ENCODE data around the gene FKBP1B. TPM values are rescaled to one million over a fixed set of nuclear protein-coding genes. Genes with fewer than 3 reads are reported as not detected.

FKBP1B gene
- total and polyA plus RNA-seq, 2 donors (not counting 1 experiment from before 2014, with no cell fraction given): 11.9 to 12.1 TPM

DNA sequence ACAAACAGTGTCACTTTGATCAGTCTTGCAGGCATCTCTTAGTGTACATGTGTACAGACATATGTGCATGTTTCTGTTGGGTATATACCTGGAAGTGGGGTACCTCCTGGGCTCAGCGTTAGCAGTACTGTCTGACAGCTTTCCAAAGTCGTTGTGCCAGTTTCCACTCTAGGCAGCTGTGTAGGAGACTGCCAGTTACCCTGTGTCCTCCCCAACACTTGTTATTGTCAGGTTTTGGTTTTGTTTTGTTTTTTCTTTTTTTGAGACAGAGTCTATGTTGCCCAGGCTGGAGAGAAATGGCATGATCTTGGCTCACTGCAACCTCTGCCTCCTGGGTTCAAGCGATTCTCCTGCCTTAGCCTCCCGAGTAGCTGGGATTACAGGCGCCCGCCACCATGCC, 6.2 kb downstream of the FKBP1B start:
- H3K79me2 ChIP-seq (ENCODE audit: control insufficient read depth, insufficient read depth, low read length): no peaks in the 10 kb centered on the region
- H3K4me1 ChIP-seq (ENCODE audit: control insufficient read depth, extremely low read depth, insufficient read depth, low read length): no peaks in the 10 kb centered on the region
- no peak overlapping the region for H3K4me3 ChIP-seq (replicated peaks in 1 of 4; ENCODE audit: control extremely low read depth in 1 of 4, insufficient read depth in 1 of 4, low read depth in 3 of 4, low read length in 4 of 4)
- no peak overlapping the region for H3K4me2 ChIP-seq (ENCODE audit: extremely low read depth, insufficient read depth, low read length)
- no peak overlapping the region for H3K9ac ChIP-seq (ENCODE audit: insufficient read depth, low read length)
- H3K9me3 ChIP-seq (ENCODE audit: control insufficient read depth, insufficient read depth, low read depth, low read length): no peaks in the 10 kb centered on the region
- H2AFZ ChIP-seq (ENCODE audit: low read length): no peak overlapping the region
- no peak overlapping the region for H3K27ac ChIP-seq (ENCODE audit: insufficient read depth, low read length)
- no peaks in the 10 kb centered on the region for H3K36me3 ChIP-seq (ENCODE audit: control insufficient read depth, insufficient read depth, low read length)
- DNase-seq (ENCODE audit: low read depth in 2 of 2): no peak
- H4K20me1 ChIP-seq (ENCODE audit: control insufficient read depth, extremely low read depth, insufficient read depth, low read length): no peaks in the 10 kb centered on the region
- TF ChIP-seq, protein P1, sequence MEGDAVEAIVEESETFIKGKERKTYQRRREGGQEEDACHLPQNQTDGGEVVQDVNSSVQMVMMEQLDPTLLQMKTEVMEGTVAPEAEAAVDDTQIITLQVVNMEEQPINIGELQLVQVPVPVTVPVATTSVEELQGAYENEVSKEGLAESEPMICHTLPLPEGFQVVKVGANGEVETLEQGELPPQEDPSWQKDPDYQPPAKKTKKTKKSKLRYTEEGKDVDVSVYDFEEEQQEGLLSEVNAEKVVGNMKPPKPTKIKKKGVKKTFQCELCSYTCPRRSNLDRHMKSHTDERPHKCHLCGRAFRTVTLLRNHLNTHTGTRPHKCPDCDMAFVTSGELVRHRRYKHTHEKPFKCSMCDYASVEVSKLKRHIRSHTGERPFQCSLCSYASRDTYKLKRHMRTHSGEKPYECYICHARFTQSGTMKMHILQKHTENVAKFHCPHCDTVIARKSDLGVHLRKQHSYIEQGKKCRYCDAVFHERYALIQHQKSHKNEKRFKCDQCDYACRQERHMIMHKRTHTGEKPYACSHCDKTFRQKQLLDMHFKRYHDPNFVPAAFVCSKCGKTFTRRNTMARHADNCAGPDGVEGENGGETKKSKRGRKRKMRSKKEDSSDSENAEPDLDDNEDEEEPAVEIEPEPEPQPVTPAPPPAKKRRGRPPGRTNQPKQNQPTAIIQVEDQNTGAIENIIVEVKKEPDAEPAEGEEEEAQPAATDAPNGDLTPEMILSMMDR (conservative IDR thresholded peaks at IDR 0.05 in 1 of 2, IDR thresholded peaks at IDR 0.05 in 1 of 2; ENCODE audit: low read depth in 1 of 2, low read length in 2 of 2): no peak
- no peak for TF ChIP-seq EZH2 (IDR thresholded peaks at IDR 0.05; ENCODE audit: low read length, missing control alignments)
- H3K27me3 ChIP-seq (ENCODE audit: control insufficient read depth, insufficient read depth, low read length): no peaks in the 10 kb centered on the region

DNA sequence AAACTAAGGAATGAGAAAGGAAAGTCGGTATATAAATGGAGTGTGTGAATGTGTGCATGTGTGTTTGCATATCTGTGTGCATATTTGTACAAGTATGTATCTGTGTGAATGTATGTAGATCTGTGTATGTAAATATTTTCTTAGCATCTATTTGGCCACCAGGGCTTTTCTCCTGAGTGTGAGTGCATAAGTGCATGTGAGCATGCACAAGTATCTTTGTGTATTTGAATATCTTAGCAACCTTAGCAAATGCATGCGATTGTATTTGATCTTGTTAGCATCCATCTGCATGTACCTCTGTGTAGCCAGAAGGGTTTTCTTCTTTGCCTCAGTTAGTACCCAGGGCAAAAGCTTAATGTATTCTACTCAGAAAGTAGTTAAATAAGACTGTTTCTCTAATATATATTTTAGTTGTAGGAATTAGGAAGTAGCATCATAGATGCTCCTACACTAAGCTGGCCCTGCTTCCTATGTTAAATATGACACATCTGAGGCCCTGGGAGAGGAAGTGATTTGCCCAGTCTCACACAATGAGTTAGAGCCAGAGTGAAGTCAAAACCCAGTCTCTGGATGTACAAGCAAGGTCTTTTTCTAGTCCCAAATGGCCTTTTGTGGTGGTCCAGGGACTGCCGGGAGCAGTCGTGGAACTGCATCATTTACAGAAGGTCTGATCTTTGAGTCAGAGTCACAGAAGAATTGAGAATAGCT, 9.2 kb downstream of the FKBP1B start:
- Histone ChIP-seq H3K4me2 (ENCODE audit: extremely low read depth, insufficient read depth, low read length) (no peak overlapping the region), H3K9ac (ENCODE audit: insufficient read depth, low read length) (no peak overlapping the region), H3K27ac (ENCODE audit: insufficient read depth, low read length) (no peak overlapping the region), H3K4me3 (replicated peaks in 1 of 4; ENCODE audit: control extremely low read depth in 1 of 4, insufficient read depth in 1 of 4, low read depth in 3 of 4, low read length in 4 of 4) (no peak overlapping the region), H3K9me3 (ENCODE audit: control insufficient read depth, insufficient read depth, low read depth, low read length) (no peaks in the 10 kb centered on the region), H3K27me3 (ENCODE audit: control insufficient read depth, insufficient read depth, low read length) (no peaks in the 10 kb centered on the region), H3K79me2 (ENCODE audit: control insufficient read depth, insufficient read depth, low read length) (no peaks in the 10 kb centered on the region), H3K36me3 (ENCODE audit: control insufficient read depth, insufficient read depth, low read length) (no peaks in the 10 kb centered on the region), H4K20me1 (ENCODE audit: control insufficient read depth, extremely low read depth, insufficient read depth, low read length) (no peaks in the 10 kb centered on the region), H3K4me1 (ENCODE audit: control insufficient read depth, extremely low read depth, insufficient read depth, low read length) (no peaks in the 10 kb centered on the region), H2AFZ (ENCODE audit: low read length) (no peak overlapping the region)
- TF ChIP-seq, protein P1 (conservative IDR thresholded peaks at IDR 0.05 in 1 of 2, IDR thresholded peaks at IDR 0.05 in 1 of 2; ENCODE audit: low read depth in 1 of 2, low read length in 2 of 2): no peak
- TF ChIP-seq EZH2 (IDR thresholded peaks at IDR 0.05; ENCODE audit: low read length, missing control alignments): no peak
- DNase-seq (ENCODE audit: low read depth in 2 of 2): no peak

DNA sequence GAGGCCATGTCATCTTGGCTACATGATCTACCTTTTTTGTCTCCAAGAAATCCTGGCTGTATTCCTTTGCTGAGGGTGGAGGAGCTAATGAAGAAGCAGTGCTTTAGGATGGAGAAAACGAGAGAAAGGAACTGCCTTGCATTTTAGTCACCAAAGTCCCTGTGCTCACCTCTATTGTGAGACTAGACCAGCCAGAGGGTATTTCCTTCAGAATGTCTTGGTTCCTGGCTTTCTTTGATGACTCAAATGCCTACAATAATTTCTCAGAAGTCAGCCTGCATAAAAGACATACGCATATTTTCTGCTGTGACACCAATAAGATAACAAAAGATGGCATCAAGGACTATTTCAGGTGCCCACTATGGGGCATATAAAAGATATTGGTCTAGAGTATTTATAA, 15.8 kb downstream of the FKBP1B start:
- no peak for TF ChIP-seq EZH2 (IDR thresholded peaks at IDR 0.05; ENCODE audit: low read length, missing control alignments)
- H3K79me2 ChIP-seq (ENCODE audit: control insufficient read depth, insufficient read depth, low read length): no peaks in the 10 kb centered on the region
- H3K27ac ChIP-seq (ENCODE audit: insufficient read depth, low read length): no peak overlapping the region
- no peak overlapping the region for H3K4me3 ChIP-seq (replicated peaks in 1 of 4; ENCODE audit: control extremely low read depth in 1 of 4, insufficient read depth in 1 of 4, low read depth in 3 of 4, low read length in 4 of 4)
- H3K4me2 ChIP-seq (ENCODE audit: extremely low read depth, insufficient read depth, low read length): no peak overlapping the region
- no peaks in the 10 kb centered on the region for H3K9me3 ChIP-seq (ENCODE audit: control insufficient read depth, insufficient read depth, low read depth, low read length)
- H3K9ac ChIP-seq (ENCODE audit: insufficient read depth, low read length): no peak overlapping the region
- H3K27me3 ChIP-seq (ENCODE audit: control insufficient read depth, insufficient read depth, low read length): no peaks in the 10 kb centered on the region
- H3K36me3 ChIP-seq (ENCODE audit: control insufficient read depth, insufficient read depth, low read length): peaks cover 3% of the 10 kb centered on the region
- no peak for DNase-seq (ENCODE audit: low read depth in 2 of 2)
- no peaks in the 10 kb centered on the region for H3K4me1 ChIP-seq (ENCODE audit: control insufficient read depth, extremely low read depth, insufficient read depth, low read length)
- no peaks in the 10 kb centered on the region for H4K20me1 ChIP-seq (ENCODE audit: control insufficient read depth, extremely low read depth, insufficient read depth, low read length)
- H2AFZ ChIP-seq (ENCODE audit: low read length): no peak overlapping the region

All from fibroblast of lung (primary cell).